GM12864 (cell line): ENCODE data around the gene PKLR.

Source experiments
- DNase-seq: peaks from one replicate; pipeline ENCODE4 v3.0.0-alpha.2; 2011; ENCODE audit warnings: low read depth
- H3K4me3 ChIP-seq: 2 replicates; pipeline ENCODE4 v1.5.1; 2011; ENCODE audit warnings: mild to moderate bottlenecking, low read depth, low read length, control low read depth
- TF ChIP-seq, protein P1 (sequence below): IDR thresholded peaks from 2 replicates; pipeline ENCODE4 v1.5.1; 2011; ENCODE audit warnings: low read depth, mild to moderate bottlenecking, moderate library complexity, low read length, control low read depth, inconsistent platforms; ENCODE audit errors: missing control alignments

Gene PKLR

DNA sequence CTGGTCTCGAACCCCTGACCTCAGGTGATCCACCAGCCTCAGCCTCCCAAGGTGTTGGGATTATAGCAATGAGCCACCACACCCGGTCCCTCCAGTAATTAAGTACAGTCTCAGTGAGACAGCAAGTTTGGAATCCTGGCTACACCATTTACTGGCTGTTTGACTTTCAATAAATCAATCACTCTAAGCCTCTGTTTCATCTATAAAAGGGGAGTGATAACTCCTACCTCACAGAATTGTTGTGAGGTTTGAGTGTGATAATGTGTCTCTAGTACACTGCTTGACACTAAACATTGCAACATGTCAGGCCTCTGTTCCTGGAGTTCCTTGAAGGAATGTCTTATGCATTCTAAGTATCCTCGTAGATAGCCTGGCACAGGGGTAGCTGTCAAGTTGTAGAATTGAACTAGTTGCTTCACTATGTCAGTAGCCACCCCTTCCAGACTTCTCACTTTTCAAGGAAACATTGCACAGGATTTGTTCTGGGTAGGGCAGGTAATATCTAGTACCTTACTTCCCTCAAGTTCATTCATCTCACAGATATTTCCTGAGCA is 58.4 kb downstream of the PKLR start:
- DNase-seq: no peak
- TF ChIP-seq, protein P1, sequence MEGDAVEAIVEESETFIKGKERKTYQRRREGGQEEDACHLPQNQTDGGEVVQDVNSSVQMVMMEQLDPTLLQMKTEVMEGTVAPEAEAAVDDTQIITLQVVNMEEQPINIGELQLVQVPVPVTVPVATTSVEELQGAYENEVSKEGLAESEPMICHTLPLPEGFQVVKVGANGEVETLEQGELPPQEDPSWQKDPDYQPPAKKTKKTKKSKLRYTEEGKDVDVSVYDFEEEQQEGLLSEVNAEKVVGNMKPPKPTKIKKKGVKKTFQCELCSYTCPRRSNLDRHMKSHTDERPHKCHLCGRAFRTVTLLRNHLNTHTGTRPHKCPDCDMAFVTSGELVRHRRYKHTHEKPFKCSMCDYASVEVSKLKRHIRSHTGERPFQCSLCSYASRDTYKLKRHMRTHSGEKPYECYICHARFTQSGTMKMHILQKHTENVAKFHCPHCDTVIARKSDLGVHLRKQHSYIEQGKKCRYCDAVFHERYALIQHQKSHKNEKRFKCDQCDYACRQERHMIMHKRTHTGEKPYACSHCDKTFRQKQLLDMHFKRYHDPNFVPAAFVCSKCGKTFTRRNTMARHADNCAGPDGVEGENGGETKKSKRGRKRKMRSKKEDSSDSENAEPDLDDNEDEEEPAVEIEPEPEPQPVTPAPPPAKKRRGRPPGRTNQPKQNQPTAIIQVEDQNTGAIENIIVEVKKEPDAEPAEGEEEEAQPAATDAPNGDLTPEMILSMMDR: no peak
- H3K4me3 ChIP-seq: peak overlapping the region; percentile 69

GRCh38 chr1:155241841-155242264 is 59.4 kb downstream of the PKLR start:
- TF ChIP-seq, protein P1: no peak
- no peak overlapping the region for H3K4me3 ChIP-seq
- DNase-seq: no peak

- DNase-seq: no peak
These were observed 60.1 kb downstream of the PKLR start for GRCh38 chr1:155241069-155241679.

More at GRCh38 chr1:155241069-155241679, 60.1 kb downstream of the PKLR start:
- TF ChIP-seq, protein P1: no peak
- H3K4me3 ChIP-seq: peak overlapping the region; percentile 59
